Neural cell (in vitro differentiated cells): ENCODE measurements around the gene ETNK2. TPM values are rescaled to one million over a fixed set of nuclear protein-coding genes. Genes with fewer than 3 reads are reported as not detected.

Source experiments
- H2AFZ ChIP-seq: fragments of 200-600, 300-800 bp; sonication (generic), shearing (Covaris generic); 2 replicates; pipeline ENCODE4 v1.6.0; 2014; ENCODE audit warnings: low read depth, mild to moderate bottlenecking, antibody characterized with exemption, low read length, moderate library complexity
- H3F3A ChIP-seq: fragments of 200-600 bp; shearing (Covaris generic); 2 replicates; pipeline ENCODE4 v1.6.1; 2016; ENCODE audit warnings: mild to moderate bottlenecking, moderate library complexity, mixed read lengths, antibody characterized with exemption, low read length; ENCODE audit not compliant: insufficient read depth, poor library complexity, severe bottlenecking
- H3K27ac ChIP-seq: fragments of 200-600, 300-800 bp; sonication (generic), shearing (Covaris generic); 2 replicates; pipeline ENCODE4 v1.5.1; 2014; ENCODE audit warnings: mild to moderate bottlenecking, low read length, moderate library complexity
- H3K27me3 ChIP-seq: fragments of 300-800, 200-600 bp; sonication (generic), shearing (Covaris generic); 2 replicates; pipeline ENCODE4 v1.6.0; 2014; ENCODE audit warnings: mild to moderate bottlenecking, low read depth, low read length, moderate library complexity; ENCODE audit not compliant: insufficient read depth
- H3K36me3 ChIP-seq: fragments of 300-800, 200-600 bp; sonication (generic), shearing (Covaris generic); 2 replicates; pipeline ENCODE4 v1.5.1; 2014; ENCODE audit warnings: mild to moderate bottlenecking, antibody characterized with exemption, low read length, moderate library complexity; ENCODE audit not compliant: insufficient read depth
- H3K4me2 ChIP-seq: fragments of 300-800, 200-600 bp; sonication (generic), shearing (Covaris generic); 2 replicates; pipeline ENCODE4 v1.6.0; 2014; ENCODE audit warnings: mild to moderate bottlenecking, low read length
- H3K4me3 ChIP-seq: fragments of 300-800, 200-600 bp; sonication (generic), shearing (Covaris generic); 2 replicates; pipeline ENCODE4 v1.5.1; 2014; ENCODE audit warnings: mild to moderate bottlenecking, low read length, moderate library complexity
- H3K79me2 ChIP-seq: fragments of 200-600 bp; shearing (Covaris generic); replicated peaks from 2 replicates; pipeline ENCODE4 v1.6.0; 2014; ENCODE audit warnings: mild to moderate bottlenecking, low read length, moderate library complexity; ENCODE audit not compliant: insufficient read depth
- H3K9ac ChIP-seq: fragments of 300-800, 200-600 bp; sonication (generic), shearing (Covaris generic); 2 replicates; pipeline ENCODE4 v1.6.1; 2016; ENCODE audit warnings: mild to moderate bottlenecking, low read length, mixed read lengths
- H3K9me2 ChIP-seq: fragments of 200-600 bp; shearing (Covaris generic); 2 replicates; pipeline ENCODE4 v1.6.1; 2016; ENCODE audit warnings: mild to moderate bottlenecking, low read length, mixed read lengths; ENCODE audit not compliant: insufficient read depth
- H3K9me3 ChIP-seq: fragments of 200-600, 300-800 bp; sonication (generic), shearing (Covaris generic); 2 replicates; pipeline ENCODE4 v1.6.1; 2016; ENCODE audit warnings: mild to moderate bottlenecking, mixed run types, low read length, moderate library complexity, mixed read lengths
- H4K20me1 ChIP-seq: fragments of 200-600 bp; shearing (Covaris generic); 2 replicates; pipeline ENCODE4 v1.6.1; 2016; ENCODE audit warnings: mild to moderate bottlenecking, mixed run types; ENCODE audit not compliant: insufficient read depth
- CTCF ChIP-seq: fragments of 450-650 bp; IDR thresholded peaks from 2 replicates; pipeline ENCODE4 v1.5.1; 2014; ENCODE audit warnings: antibody characterized with exemption, mild to moderate bottlenecking, moderate library complexity; ENCODE audit not compliant: poor library complexity, severe bottlenecking
- EP300 ChIP-seq: fragments of 450-650 bp; conservative IDR thresholded peaks from 2 replicates; pipeline ENCODE4 v1.6.1; 2014; ENCODE audit warnings: antibody characterized with exemption, mild to moderate bottlenecking, moderate library complexity; ENCODE audit not compliant: poor library complexity, severe bottlenecking
- EZH2 ChIP-seq: fragments of 200-600, 300-800 bp; shearing (Covaris generic), sonication (generic); IDR thresholded peaks from 2 replicates; pipeline ENCODE4 v1.6.1; 2014; ENCODE audit warnings: antibody characterized with exemption, low read length, borderline replicate concordance, mild to moderate bottlenecking; ENCODE audit not compliant: insufficient read depth, poor library complexity, severe bottlenecking
- MXI1 ChIP-seq: fragments of 450-650 bp; conservative IDR thresholded peaks from 2 replicates; pipeline ENCODE4 v1.6.1; 2014; ENCODE audit warnings: antibody characterized with exemption, mild to moderate bottlenecking; ENCODE audit not compliant: poor library complexity, severe bottlenecking
- POLR2AphosphoS5 ChIP-seq: IDR thresholded peaks from 2 replicates; pipeline ENCODE4 v1.6.1; 2012
- RAD21 ChIP-seq: fragments of 450-650 bp; conservative IDR thresholded peaks from 2 replicates; pipeline ENCODE4 v1.6.1; 2014; ENCODE audit warnings: antibody characterized with exemption, mild to moderate bottlenecking, moderate library complexity
- REST ChIP-seq: IDR thresholded peaks from 2 replicates; pipeline ENCODE4 v1.6.1; 2012; ENCODE audit warnings: borderline replicate concordance
- SMC3 ChIP-seq: fragments of 450-650 bp; conservative IDR thresholded peaks from 2 replicates; pipeline ENCODE4 v1.6.1; 2014; ENCODE audit warnings: antibody characterized with exemption, mild to moderate bottlenecking, moderate library complexity; ENCODE audit not compliant: poor library complexity
- TAF1 ChIP-seq: IDR thresholded peaks from 2 replicates; pipeline ENCODE4 v1.6.1; 2012; ENCODE audit warnings: low read depth
- polyA plus RNA-seq: library from polyadenylated mRNA; depleted of rRNA; stranded (reverse); fragments of >200 nt; gene quantifications from 2 replicates; pipeline ENCODE4 v1.2.3, GENCODE V29; 2014

ETNK2 gene
- polyA plus RNA-seq, 1 donor from 2014 or later, result 26.7 TPM

GRCh38 chr1:204124639-204125038, 27.2 kb downstream of the ETNK2 start:
- H3K36me3 ChIP-seq, result no peaks in the 10 kb centered on the region
- no peak overlapping the region for H3K9ac ChIP-seq
- H3K27ac ChIP-seq, result no peak overlapping the region
- H3F3A ChIP-seq, result no peaks in the 10 kb centered on the region
- H3K79me2 ChIP-seq, result no peaks in the 10 kb centered on the region
- no peak overlapping the region for H2AFZ ChIP-seq
- no peak overlapping the region for H3K4me2 ChIP-seq
- no peaks in the 10 kb centered on the region for H3K27me3 ChIP-seq
- TF ChIP-seq MXI1 (no peak), CTCF (no peak), POLR2AphosphoS5 (no peak), EZH2 (no peak), TAF1 (no peak), RAD21 (no peak), EP300 (no peak), REST (no peak), SMC3 (no peak)
- H3K4me3 ChIP-seq, result no peak overlapping the region
- no peaks in the 10 kb centered on the region for H3K9me2 ChIP-seq
- no peaks in the 10 kb centered on the region for H4K20me1 ChIP-seq
- no peaks in the 10 kb centered on the region for H3K9me3 ChIP-seq

GRCh38 chr1:204123376-204123775, 28.5 kb downstream of the ETNK2 start:
- Histone ChIP-seq H3K27me3 (no peaks in the 10 kb centered on the region), H2AFZ (no peak overlapping the region), H3K4me2 (no peak overlapping the region), H3K36me3 (no peaks in the 10 kb centered on the region), H3K79me2 (no peaks in the 10 kb centered on the region), H3K9ac (no peak overlapping the region), H3F3A (no peaks in the 10 kb centered on the region), H3K4me3 (no peak overlapping the region), H3K9me2 (no peaks in the 10 kb centered on the region), H3K27ac (no peak overlapping the region), H4K20me1 (no peaks in the 10 kb centered on the region), H3K9me3 (no peaks in the 10 kb centered on the region)
- TF ChIP-seq CTCF, result no peak
- TF ChIP-seq MXI1, result no peak
- TF ChIP-seq POLR2AphosphoS5, result no peak
- TF ChIP-seq EP300, result no peak
- TF ChIP-seq SMC3, result no peak
- TF ChIP-seq EZH2, result no peak
- no peak for TF ChIP-seq TAF1
- no peak for TF ChIP-seq REST
- no peak for TF ChIP-seq RAD21
